Skeletal muscle satellite cell (primary cell): Measurements from ENCODE around the gene CA5A. TPM values are rescaled to one million over a fixed set of nuclear protein-coding genes. Genes with fewer than 3 reads are reported as not detected.

Experiments used
- H3K27me3 ChIP-seq: 2 replicates; pipeline ENCODE4 v1.7.0; 2013; ENCODE audit warnings: low read length; ENCODE audit not compliant: control insufficient read depth, insufficient read depth
- H3K36me3 ChIP-seq: 2 replicates; pipeline ENCODE4 v1.7.0; 2013; ENCODE audit warnings: mild to moderate bottlenecking, control low read depth, low read length; ENCODE audit not compliant: insufficient read depth
- H3K4me1 ChIP-seq: 2 replicates; pipeline ENCODE4 v1.7.0; 2013; ENCODE audit warnings: low read length; ENCODE audit not compliant: control insufficient read depth, insufficient read depth
- H3K4me2 ChIP-seq: 2 replicates; pipeline ENCODE4 v1.7.0; 2013; ENCODE audit warnings: mild to moderate bottlenecking, low read length
- H3K4me3 ChIP-seq: 2 replicates; pipeline ENCODE4 v1.7.0; 2013; ENCODE audit warnings: low read length
- H3K9ac ChIP-seq: 2 replicates; pipeline ENCODE4 v1.7.0; 2013; ENCODE audit warnings: mild to moderate bottlenecking, low read depth, low read length, moderate library complexity
- H3K9me3 ChIP-seq: replicated peaks from 2 replicates; pipeline ENCODE4 v1.7.0; 2013; ENCODE audit warnings: mild to moderate bottlenecking, control low read depth, low read length
- small RNA-seq: library from RNA; depleted of rRNA; stranded (forward); fragments of <200 nt; gene quantifications from one replicate; pipeline ENCODE3, GENCODE V24; 2012

Gene CA5A

DNA sequence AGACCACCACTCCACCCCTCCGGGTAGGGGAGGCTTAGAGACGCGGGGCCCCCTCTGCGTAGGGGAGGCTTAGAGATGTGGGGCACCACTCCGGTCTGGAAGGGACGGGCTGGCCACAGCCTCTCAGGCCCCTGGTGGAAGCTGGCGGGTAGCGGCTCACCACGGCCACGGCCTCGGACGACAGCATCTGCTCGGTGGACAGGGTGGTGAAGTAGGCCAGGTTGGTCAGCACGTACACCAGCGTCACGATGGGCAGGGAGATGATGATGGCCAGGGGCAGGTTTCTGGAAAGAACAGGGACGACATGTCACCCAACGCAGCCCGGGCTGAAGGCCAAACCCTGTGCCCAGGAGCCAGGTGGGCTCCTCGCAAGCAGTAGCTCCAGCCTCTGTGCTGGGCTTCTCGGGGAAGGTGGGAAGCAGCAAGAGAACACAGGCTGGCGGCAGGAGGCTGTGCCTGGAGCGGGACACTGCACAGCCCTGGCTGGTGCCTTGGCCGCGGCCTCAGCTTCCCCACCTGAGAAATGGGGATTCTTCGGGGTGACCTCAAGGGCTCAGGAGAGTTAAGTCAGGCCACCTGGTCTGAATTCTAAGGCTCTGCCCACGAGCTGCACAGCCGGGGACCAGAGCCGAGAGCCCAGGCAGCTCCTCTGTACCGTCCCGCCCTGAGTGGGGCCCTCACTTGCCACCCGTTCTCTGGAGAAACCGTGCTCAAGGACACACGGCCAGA is 96.6 kb downstream of the CA5A start:
- Histone ChIP-seq H3K9ac (no peak overlapping the region), H3K9me3 (no peaks in the 10 kb centered on the region), H3K4me2 (no peak overlapping the region), H3K36me3 (peaks cover 63% of the 10 kb centered on the region), H3K27me3 (no peaks in the 10 kb centered on the region), H3K4me1 (peaks cover 14% of the 10 kb centered on the region), H3K4me3 (no peak overlapping the region)

DNA sequence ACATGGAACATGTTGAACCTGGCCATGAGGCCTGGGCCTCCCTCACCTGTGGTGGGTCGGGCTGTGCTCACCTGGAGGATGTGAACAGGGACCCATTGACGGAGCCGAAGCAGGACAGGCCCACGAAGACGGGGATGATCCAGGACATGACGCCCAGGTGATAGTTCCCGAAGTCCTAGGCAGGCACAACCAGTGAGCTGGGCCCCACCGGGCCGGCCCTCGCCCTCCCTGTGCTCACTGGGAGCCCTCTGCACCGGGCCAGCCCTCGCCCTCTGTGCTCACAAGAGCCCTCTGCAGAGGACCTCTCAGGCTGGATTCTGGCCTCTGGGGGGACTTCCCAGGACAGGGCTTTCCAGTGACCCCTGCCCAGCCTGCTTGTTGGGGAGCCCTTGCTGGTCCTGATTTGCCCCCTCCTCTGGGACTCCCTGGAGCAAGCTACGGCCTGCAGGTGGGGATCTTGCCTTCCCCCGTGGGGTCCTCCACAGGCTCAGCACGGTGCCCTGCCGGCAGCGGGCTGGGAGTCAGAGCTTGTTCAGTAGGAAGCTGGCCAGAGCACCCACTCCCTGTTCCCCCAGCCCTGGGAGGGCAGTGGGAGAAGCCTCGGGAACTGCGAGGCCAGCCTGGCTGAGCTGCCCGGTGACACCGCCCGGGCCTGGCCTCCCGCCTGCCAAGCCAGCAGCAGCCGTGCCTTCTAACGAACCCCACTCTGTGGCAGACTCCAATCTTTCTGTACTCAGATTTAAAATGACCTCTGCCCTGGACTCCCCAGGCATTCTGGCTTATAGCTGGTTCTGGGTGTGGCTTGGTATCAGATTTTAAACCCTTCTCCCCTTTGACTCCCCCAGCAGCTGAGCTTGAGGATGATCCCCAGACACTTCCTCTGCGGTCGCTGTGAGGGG is 97.4 kb downstream of the CA5A start:
- H3K36me3 ChIP-seq: peaks cover 70% of the 10 kb centered on the region
- H3K9ac ChIP-seq: no peak overlapping the region
- no peak overlapping the region for H3K4me3 ChIP-seq
- peaks cover 5% of the 10 kb centered on the region for H3K4me1 ChIP-seq
- no peaks in the 10 kb centered on the region for H3K27me3 ChIP-seq
- H3K4me2 ChIP-seq: no peak overlapping the region
- H3K9me3 ChIP-seq: no peaks in the 10 kb centered on the region

Small RNA genes within 50 kb of the gene (small RNA-seq; reads per million reads assigned to genes)
- gene AC127455.1: not detected
